Spleen (tissue), 11 donors: Measurements from ENCODE around the gene NARF. TPM values are rescaled to one million over a fixed set of nuclear protein-coding genes. Genes with fewer than 3 reads are reported as not detected.
"Not testable (repeated sequence)": the region's sequence is repeated elsewhere in the genome, so short reads cannot be mapped to it uniquely, and the experiment has no call there.

Experiments
- DNase-seq: peaks from one replicate; pipeline ENCODE4 v3.0.0-alpha.2; 2020
- H3K27ac ChIP-seq, 8 donors: fragments of 200-600 bp; sonication (generic) in 7 of 8; 1 replicate in 4 of 8; 2 replicates in 4 of 8; pipeline versions ENCODE4 v1.5.0 to v1.8.0; 2016 to 2021; ENCODE audit warnings: inconsistent platforms in 4 of 8, mild to moderate bottlenecking in 4 of 8, moderate library complexity in 1 of 8
- H3K27me3 ChIP-seq, 7 donors: fragments of 200-600 bp; sonication (generic) in 6 of 7; replicated peaks in 1 of 7; 1 replicate in 4 of 7; 2 replicates in 3 of 7; pipeline versions ENCODE4 v1.5.0 to v1.8.0; 2016 to 2021; ENCODE audit warnings: inconsistent platforms in 3 of 7, mild to moderate bottlenecking in 1 of 7
- H3K36me3 ChIP-seq, 6 donors: fragments of 200-600 bp; sonication (generic) in 5 of 6; 1 replicate in 4 of 6; 2 replicates in 2 of 6; pipeline versions ENCODE4 v1.5.0 to v1.8.0; 2016 to 2021; ENCODE audit warnings: inconsistent platforms in 2 of 6
- H3K4me1 ChIP-seq, 6 donors: fragments of 200-600 bp; sonication (generic) in 5 of 6; 1 replicate in 3 of 6; 2 replicates in 3 of 6; pipeline versions ENCODE4 v1.5.0 to v1.8.0; 2016 to 2021; ENCODE audit warnings: inconsistent platforms in 3 of 6
- H3K4me3 ChIP-seq, 8 donors: fragments of 200-600 bp; sonication (generic) in 7 of 8; 1 replicate in 4 of 8; 2 replicates in 4 of 8; pipeline versions ENCODE4 v1.5.0 to v1.8.0; 2016 to 2021; ENCODE audit warnings: inconsistent platforms in 4 of 8, mild to moderate bottlenecking in 4 of 8, moderate library complexity in 2 of 8
- H3K9me3 ChIP-seq, 8 donors: fragments of 200-600 bp; sonication (generic) in 7 of 8; 1 replicate in 4 of 8; 2 replicates in 4 of 8; pipeline versions ENCODE4 v1.5.0 to v1.8.0; 2016 to 2021; ENCODE audit warnings: inconsistent platforms in 4 of 8
- POLR2A ChIP-seq, 3 donors: fragments of 450-650 bp; IDR thresholded peaks; one replicate each; pipeline ENCODE4 v1.5.1; 2017; ENCODE audit warnings: antibody characterized with exemption in 3 of 3, mild to moderate bottlenecking in 1 of 3
- POLR2AphosphoS5 ChIP-seq, 3 donors: sonication (generic); formaldehyde crosslinking; IDR thresholded peaks; one replicate each; pipeline ENCODE4 v1.5.1; 2017; ENCODE audit warnings: antibody characterized with exemption in 3 of 3
- WGBS, 5 donors: extraction: QIAGEN DNeasy Blood & Tissue Kit in 3 of 5; methylation state at CpG; one replicate each; pipeline versions ENCODE4 v1.1.5 to v1.1.7; 2013 to 2018; 5-methylcytosine and 5-hydroxymethylcytosine counted together
- intact Hi-C: fragments of 100-400 bp; cut with DNase I; formaldehyde crosslinking; loops from one replicate; pipeline ENCODE4 v1.15.0; 2023; ENCODE audit warnings: low total_unique reads
- polyA plus RNA-seq, 3 donors: library from polyadenylated mRNA; stranded (reverse); fragments of 200-250 nt; gene quantifications; one replicate each; pipeline ENCODE4 v1.2.1, GENCODE V29; 2013
- total RNA-seq, 7 donors: library from RNA; depleted of rRNA in 3 of 7; stranded (reverse); fragments of >200 nt in 3 of 7; fragmentation: NEBNext Ultra II Directional in 4 of 7; extraction: Animal tissue kit (Norgen Biotek cat#: 25700) in 4 of 7; gene quantifications; one replicate each; pipeline versions ENCODE4 v1.1.0 to v1.2.1, GENCODE V29; 2016 to 2021
- TF ChIP-seq, protein P1 (sequence below), 11 experiments: fragments of 200-600 bp in 7 of 11; fragments of 450-650 bp in 4 of 11; sonication (generic) in 4 of 11; IDR thresholded peaks in 8 of 11; conservative IDR thresholded peaks in 3 of 11; 1 replicate in 7 of 11; 2 replicates in 4 of 11; pipeline versions ENCODE4 v1.4.0 to v1.8.0; 2016 to 2021; ENCODE audit warnings: antibody characterized with exemption in 11 of 11, inconsistent platforms in 4 of 11, mild to moderate bottlenecking in 1 of 11
- donor health status: healthy with polysubstance abuse.
- donor health status: DM: no; HTN: no; CAD: no; lungs with moderate emphysema.
- donor health status: DM: no; HTN: no; CAD: no.
- donor health status: Bipolar disorder and iron deficiency.
- donor health status: healthy.
- donor health status: DM: no; HTN: no; CAD: no.
- donor health status: DM: yes; HTN: yes; CAD: no.

NARF gene
- total and polyA plus RNA-seq, 10 donors, result 59.5 to 127 (median 97.7) TPM

DNA sequence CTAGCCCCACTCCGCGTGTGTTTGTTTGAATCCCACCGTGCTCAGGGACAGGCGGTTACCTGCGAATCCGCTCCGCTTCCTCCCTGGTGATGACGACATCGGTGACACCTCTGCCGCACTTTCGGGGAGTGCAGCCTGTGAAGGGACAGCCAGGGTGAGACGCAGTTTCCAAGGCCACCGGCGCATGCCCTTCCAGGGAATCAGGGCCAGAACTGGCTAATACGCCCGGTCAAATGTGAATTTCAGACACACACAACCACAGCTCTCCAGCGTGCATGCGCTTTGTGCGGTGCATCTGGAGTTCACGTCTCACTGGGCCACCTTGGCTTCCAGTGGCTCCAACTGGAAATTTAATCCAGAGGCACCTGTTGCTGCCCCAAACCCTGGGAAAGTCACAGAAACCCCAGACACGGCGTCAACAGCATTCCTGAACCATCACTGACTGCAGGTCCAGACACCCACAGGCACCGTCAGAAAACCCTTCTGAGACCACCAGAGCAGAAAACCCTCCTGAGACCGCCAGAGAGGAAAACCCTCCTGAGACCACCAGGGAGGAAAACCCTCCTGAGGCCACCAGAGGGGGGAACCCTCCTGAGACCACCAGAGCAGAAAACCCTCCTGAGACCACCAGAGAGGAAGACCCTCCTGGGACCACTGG, 47.0 kb upstream of the NARF start:
- TF ChIP-seq, protein P1, sequence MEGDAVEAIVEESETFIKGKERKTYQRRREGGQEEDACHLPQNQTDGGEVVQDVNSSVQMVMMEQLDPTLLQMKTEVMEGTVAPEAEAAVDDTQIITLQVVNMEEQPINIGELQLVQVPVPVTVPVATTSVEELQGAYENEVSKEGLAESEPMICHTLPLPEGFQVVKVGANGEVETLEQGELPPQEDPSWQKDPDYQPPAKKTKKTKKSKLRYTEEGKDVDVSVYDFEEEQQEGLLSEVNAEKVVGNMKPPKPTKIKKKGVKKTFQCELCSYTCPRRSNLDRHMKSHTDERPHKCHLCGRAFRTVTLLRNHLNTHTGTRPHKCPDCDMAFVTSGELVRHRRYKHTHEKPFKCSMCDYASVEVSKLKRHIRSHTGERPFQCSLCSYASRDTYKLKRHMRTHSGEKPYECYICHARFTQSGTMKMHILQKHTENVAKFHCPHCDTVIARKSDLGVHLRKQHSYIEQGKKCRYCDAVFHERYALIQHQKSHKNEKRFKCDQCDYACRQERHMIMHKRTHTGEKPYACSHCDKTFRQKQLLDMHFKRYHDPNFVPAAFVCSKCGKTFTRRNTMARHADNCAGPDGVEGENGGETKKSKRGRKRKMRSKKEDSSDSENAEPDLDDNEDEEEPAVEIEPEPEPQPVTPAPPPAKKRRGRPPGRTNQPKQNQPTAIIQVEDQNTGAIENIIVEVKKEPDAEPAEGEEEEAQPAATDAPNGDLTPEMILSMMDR (IDR thresholded peaks at IDR 0.05 in 8 of 11, conservative IDR thresholded peaks at IDR 0.05 in 3 of 11), result no peak
- TF ChIP-seq POLR2A (IDR thresholded peaks at IDR 0.05), result no peak
- no peak for TF ChIP-seq POLR2AphosphoS5 (IDR thresholded peaks at IDR 0.05)
- intact Hi-C loops, result no loop called here
- no peak for DNase-seq
- H3K27me3 ChIP-seq, result no peaks in the 10 kb centered on the region
- H3K4me1 ChIP-seq, result peaks cover 0 to 42% (median 21%) of the 10 kb centered on the region in 6 donors
- H3K27ac ChIP-seq, result no peak overlapping the region
- no peak overlapping the region for H3K4me3 ChIP-seq
- peaks cover 0 to 45% (median 17%) of the 10 kb centered on the region in 6 donors for H3K36me3 ChIP-seq
- H3K9me3 ChIP-seq, result no peaks in the 10 kb centered on the region
- 91 to 96% (median 94%) methylated on average over 24 of the region's 24 CpGs for WGBS, 5 donors

DNA sequence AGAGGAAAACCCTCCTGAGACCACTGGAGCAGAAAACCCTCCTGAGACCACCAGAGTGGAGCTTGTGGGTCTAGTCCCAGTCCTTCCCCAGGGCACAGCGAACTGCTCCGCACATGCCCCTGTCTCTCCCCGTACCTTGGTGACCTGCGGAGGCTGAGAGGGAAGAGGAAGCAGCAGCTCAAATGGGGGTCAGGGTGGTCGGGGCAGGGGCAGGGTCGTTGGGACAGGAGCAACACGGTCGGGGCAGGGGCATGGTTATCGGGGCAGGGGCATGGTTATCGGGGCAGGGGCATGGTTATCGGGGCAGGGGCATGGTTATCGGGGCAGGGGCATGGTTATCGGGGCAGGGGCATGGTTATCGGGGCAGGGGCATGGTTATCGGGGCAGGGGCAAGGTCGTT, 46.5 kb upstream of the NARF start:
- intact Hi-C loops, H3K9me3 ChIP-seq, DNase-seq, H3K27ac ChIP-seq, H3K27me3 ChIP-seq, H3K4me3 ChIP-seq: not testable (repeated sequence)
- H3K36me3 ChIP-seq, result peaks cover 0 to 45% (median 17%) of the 10 kb centered on the region in 6 donors
- H3K4me1 ChIP-seq, result peaks cover 0 to 45% (median 22%) of the 10 kb centered on the region in 6 donors
- 85 to 92% (median 87%) methylated on average over 14 to 16 of the region's 16 CpGs for WGBS, 5 donors

DNA sequence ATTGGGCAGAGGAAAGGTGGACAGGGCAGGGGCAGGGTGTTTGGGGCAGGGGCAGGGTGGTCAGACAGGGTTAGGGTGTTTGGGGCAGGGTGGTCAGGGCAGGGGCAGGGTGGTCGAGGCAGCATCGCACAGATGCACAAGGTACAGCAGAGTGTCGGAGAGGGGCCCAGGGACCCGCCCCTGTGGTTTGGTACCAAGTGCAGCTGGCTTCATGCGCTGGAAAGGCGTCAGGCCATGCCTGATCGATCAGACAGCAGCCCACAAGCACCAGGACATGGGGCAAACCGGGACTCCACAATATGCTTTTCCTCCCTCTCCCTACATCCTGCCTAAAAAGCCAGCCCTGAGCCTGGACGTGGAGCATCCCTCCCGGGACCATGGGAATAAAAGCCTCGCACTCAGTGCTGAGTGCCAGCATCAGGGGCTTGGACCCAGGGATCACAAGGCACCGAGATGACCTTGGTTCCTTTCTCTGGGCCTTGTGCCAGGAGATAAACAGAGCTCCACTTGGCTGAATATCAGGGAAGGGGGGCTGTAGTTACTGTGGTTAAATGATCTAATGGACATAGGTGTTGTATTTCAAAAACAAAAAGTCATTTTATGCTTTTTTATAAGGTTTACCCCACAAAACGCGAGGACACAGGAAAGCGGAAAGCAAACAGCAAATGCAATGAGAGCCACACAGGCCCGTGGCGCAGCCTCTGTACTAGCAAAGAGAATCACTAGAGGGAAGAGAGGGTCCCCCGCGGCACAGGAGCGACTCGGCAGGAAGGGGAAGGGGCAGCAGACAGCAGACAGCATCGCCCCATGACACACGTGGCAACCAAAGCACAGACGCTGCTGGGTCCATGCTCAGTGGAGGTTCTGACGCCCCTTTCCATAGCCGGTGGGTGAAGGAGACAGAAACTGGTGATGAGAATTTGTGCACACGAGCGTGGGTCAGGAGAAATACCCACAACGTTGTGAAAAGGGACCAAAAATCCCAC, 45.7 kb upstream of the NARF start:
- TF ChIP-seq POLR2A (IDR thresholded peaks at IDR 0.05), result no peak
- TF ChIP-seq POLR2AphosphoS5 (IDR thresholded peaks at IDR 0.05), result no peak
- TF ChIP-seq, protein P1 (IDR thresholded peaks at IDR 0.05 in 8 of 11, conservative IDR thresholded peaks at IDR 0.05 in 3 of 11), result no peak
- Histone ChIP-seq H3K36me3 (peaks cover 0 to 45% (median 17%) of the 10 kb centered on the region in 6 donors), H3K27ac (no peak overlapping the region), H3K4me3 (no peak overlapping the region), H3K27me3 (no peaks in the 10 kb centered on the region), H3K9me3 (no peaks in the 10 kb centered on the region), H3K4me1 (peaks cover 3 to 45% (median 25%) of the 10 kb centered on the region in 6 donors)
- 81 to 88% (median 83%) methylated on average over 29 of the region's 29 CpGs for WGBS, 5 donors
- intact Hi-C loops, result no loop called here
- no peak for DNase-seq

- intact Hi-C loops, result loop anchor here (2.0 kb wide), 1 partner anchor 64 kb away; no protein-coding TSS in a partner anchor
- 21 to 28% (median 25%) methylated on average over 37 to 38 of the region's 38 CpGs for WGBS, 5 donors
- DNase-seq, result peak; percentile 88
- peaks cover 15 to 51% (median 34%) of the 10 kb centered on the region in 6 donors for H3K4me1 ChIP-seq
- TF ChIP-seq, protein P1 (IDR thresholded peaks at IDR 0.05 in 8 of 11, conservative IDR thresholded peaks at IDR 0.05 in 3 of 11), result peak; percentile 23 to 80 (median 70)
- TF ChIP-seq POLR2A (IDR thresholded peaks at IDR 0.05), result no peak
- TF ChIP-seq POLR2AphosphoS5 (IDR thresholded peaks at IDR 0.05), result peak in 2 of 3 donors; percentile 30 to 64
- no peak overlapping the region for H3K27ac ChIP-seq
- H3K4me3 ChIP-seq, result peak overlapping the region in 1 of 8 donors; percentile 14
- peaks cover 0 to 29% (median 9%) of the 10 kb centered on the region in 6 donors for H3K36me3 ChIP-seq
- no peaks in the 10 kb centered on the region for H3K27me3 ChIP-seq
- no peaks in the 10 kb centered on the region for H3K9me3 ChIP-seq
Measured at GRCh38 chr17:82414548-82415281, 43.8 kb upstream of the NARF start.
